Thoracic aorta (tissue), 2 donors: ENCODE data around the gene BTG4. TPM values are rescaled to one million over a fixed set of nuclear protein-coding genes. Genes with fewer than 3 reads are reported as not detected.

ENCODE experiments used
- ATAC-seq: fragments of 150-250 bp; one replicate; pipeline ENCODE4 v1.8.0; 2017; ENCODE audit warnings: low read depth; ENCODE audit not compliant: insufficient number of reproducible peaks, low FRiP score
- DNase-seq: peaks from one replicate; pipeline ENCODE4 v3.0.0-alpha.2; 2020; ENCODE audit warnings: low spot score
- H3K27ac ChIP-seq, 2 donors: fragments of 200-600 bp; sonication (generic); 1 replicate in 1 of 2; 2 replicates in 1 of 2; pipeline ENCODE4 v1.5.1; 2016; ENCODE audit warnings: mild to moderate bottlenecking in 2 of 2, moderate library complexity in 2 of 2
- H3K27me3 ChIP-seq: fragments of 200-600 bp; sonication (generic); replicated peaks from 2 replicates; pipeline ENCODE4 v1.6.0; 2016; ENCODE audit warnings: mild to moderate bottlenecking; ENCODE audit not compliant: insufficient read depth
- H3K36me3 ChIP-seq: fragments of 200-600 bp; sonication (generic); one replicate; pipeline ENCODE4 v1.5.1; 2016
- H3K4me1 ChIP-seq, 2 donors: fragments of 200-600 bp; sonication (generic); 1 replicate in 1 of 2; 2 replicates in 1 of 2; pipeline versions ENCODE4 v1.5.1 to v1.6.0; 2016; ENCODE audit warnings: low read depth in 2 of 2, mild to moderate bottlenecking in 1 of 2; ENCODE audit not compliant: control insufficient read depth in 1 of 2
- H3K4me3 ChIP-seq: fragments of 200-600 bp; sonication (generic); 2 replicates; pipeline ENCODE4 v1.5.1; 2016; ENCODE audit warnings: mild to moderate bottlenecking
- H3K9me3 ChIP-seq: fragments of 200-600 bp; sonication (generic); 2 replicates; pipeline ENCODE4 v1.5.1; 2016
- CTCF ChIP-seq: fragments of 200-600 bp; sonication (generic); IDR thresholded peaks from one replicate; pipeline ENCODE4 v1.5.1; 2019; ENCODE audit warnings: antibody characterized with exemption
- total RNA-seq, 2 donors: library from RNA; depleted of rRNA; stranded (reverse); fragments of >200 nt; gene quantifications; one replicate each; pipeline versions ENCODE4 v1.1.0 to v1.2.3, GENCODE V29; 2016

BTG4 gene
- total RNA-seq, 2 donors from 2014 or later = not detected

GRCh38 chr11:111528557-111528956, 16.4 kb upstream of the BTG4 start:
- no peak for TF ChIP-seq CTCF
- H3K36me3 ChIP-seq = no peaks in the 10 kb centered on the region
- H3K4me3 ChIP-seq = no peak overlapping the region
- H3K27ac ChIP-seq = no peak overlapping the region
- H3K9me3 ChIP-seq = no peaks in the 10 kb centered on the region
- H3K27me3 ChIP-seq = no peaks in the 10 kb centered on the region
- no peaks in the 10 kb centered on the region for H3K4me1 ChIP-seq
- DNase-seq (no peak), ATAC-seq (no peak)

DNA sequence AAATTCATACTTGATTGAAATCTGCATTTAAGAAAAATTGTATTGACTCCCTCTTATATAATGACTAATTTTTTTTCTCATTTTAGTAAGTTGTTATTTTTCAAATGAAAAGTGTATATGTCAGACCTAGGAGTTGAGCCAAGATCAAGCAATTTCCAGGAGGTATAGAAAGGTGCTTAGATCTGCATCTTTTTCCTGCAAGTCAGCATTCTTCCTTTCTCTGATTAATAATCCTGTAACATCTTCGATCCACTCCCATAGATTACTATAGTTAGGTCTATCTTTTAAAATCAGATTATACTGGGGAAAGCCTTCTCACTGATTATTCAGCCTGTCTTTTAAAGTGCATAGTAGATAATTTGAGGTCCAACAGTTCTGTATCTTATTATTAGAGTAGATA, 15.1 kb upstream of the BTG4 start:
- Histone ChIP-seq H3K27ac (no peak overlapping the region), H3K27me3 (no peaks in the 10 kb centered on the region), H3K36me3 (no peaks in the 10 kb centered on the region), H3K4me3 (no peak overlapping the region), H3K9me3 (no peaks in the 10 kb centered on the region), H3K4me1 (no peaks in the 10 kb centered on the region)
- no peak for TF ChIP-seq CTCF
- ATAC-seq (no peak), DNase-seq (no peak)

GRCh38 chr11:111526501-111526900, 14.3 kb upstream of the BTG4 start:
- ATAC-seq = no peak
- no peaks in the 10 kb centered on the region for H3K4me1 ChIP-seq

GRCh38 chr11:111525456-111525855, 13.3 kb upstream of the BTG4 start:
- no peaks in the 10 kb centered on the region for H3K4me1 ChIP-seq
- H3K27ac ChIP-seq = no peak overlapping the region
- ATAC-seq = no peak
- TF ChIP-seq CTCF = no peak
- H3K27me3 ChIP-seq = no peaks in the 10 kb centered on the region
- no peak overlapping the region for H3K4me3 ChIP-seq
- H3K36me3 ChIP-seq = no peaks in the 10 kb centered on the region
- H3K9me3 ChIP-seq = no peaks in the 10 kb centered on the region
- no peak for DNase-seq

More at GRCh38 chr11:111526501-111526900, 14.3 kb upstream of the BTG4 start:
- no peaks in the 10 kb centered on the region for H3K9me3 ChIP-seq
- no peak overlapping the region for H3K4me3 ChIP-seq
- TF ChIP-seq CTCF = no peak
- DNase-seq = no peak
- H3K36me3 ChIP-seq = no peaks in the 10 kb centered on the region
- H3K27ac ChIP-seq = no peak overlapping the region
- no peaks in the 10 kb centered on the region for H3K27me3 ChIP-seq

DNA sequence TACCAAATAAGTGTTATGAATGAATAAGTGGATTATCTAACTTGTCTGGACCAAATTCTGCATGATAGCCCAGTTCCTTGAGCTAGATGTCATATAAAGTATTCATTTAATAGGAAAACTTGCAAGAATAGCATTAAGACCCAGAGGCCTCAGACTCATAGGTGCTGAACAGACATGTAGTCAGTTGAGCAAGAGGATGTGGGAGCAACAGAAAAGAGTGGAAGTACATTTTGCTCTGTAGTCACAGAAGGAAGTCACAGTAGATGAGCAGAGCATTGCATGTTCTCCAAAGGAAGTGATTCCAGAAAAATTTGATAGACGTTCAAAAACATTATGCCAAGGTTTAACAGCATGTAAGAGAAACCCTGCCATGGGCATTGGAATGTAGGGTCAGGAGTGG, 11.9 kb upstream of the BTG4 start:
- Histone ChIP-seq H3K9me3 (no peaks in the 10 kb centered on the region), H3K36me3 (no peaks in the 10 kb centered on the region), H3K4me1 (no peaks in the 10 kb centered on the region), H3K27ac (no peak overlapping the region), H3K27me3 (no peaks in the 10 kb centered on the region), H3K4me3 (no peak overlapping the region)
- no peak for TF ChIP-seq CTCF
- ATAC-seq = no peak
- DNase-seq = no peak
